DND-41 (cell line): ENCODE measurements around the gene CHRNB2.

Source experiments
- ATAC-seq: fragments of 200-7000 bp; cut with Tn5 transposase; 3 replicates; pipeline ENCODE4 v1.9.1; 2021; ENCODE audit warnings: low read depth; ENCODE audit not compliant: insufficient read depth
- DNase-seq: peaks from one replicate; pipeline ENCODE4 v3.0.0-alpha.2; 2020
- H2AFZ ChIP-seq: 2 replicates; pipeline ENCODE4 v1.6.0; 2012; ENCODE audit warnings: low read depth, low read length
- H3K27ac ChIP-seq: 2 replicates; pipeline ENCODE4 v1.5.1; 2012; ENCODE audit warnings: low read length, inconsistent platforms
- H3K27me3 ChIP-seq: fragments of 200-600 bp; sonication (generic); 2 replicates; pipeline ENCODE4 v1.6.0; 2012; ENCODE audit warnings: low read length, mild to moderate bottlenecking, inconsistent platforms; ENCODE audit not compliant: insufficient read depth, poor library complexity
- H3K36me3 ChIP-seq: 2 replicates; pipeline ENCODE4 v1.5.1; 2012; ENCODE audit warnings: low read length, inconsistent platforms; ENCODE audit not compliant: insufficient read depth
- H3K4me1 ChIP-seq: 2 replicates; pipeline ENCODE4 v1.5.1; 2012; ENCODE audit warnings: mild to moderate bottlenecking, low read length; ENCODE audit not compliant: insufficient read depth
- H3K4me2 ChIP-seq: 2 replicates; pipeline ENCODE4 v1.6.0; 2012; ENCODE audit warnings: mild to moderate bottlenecking, moderate library complexity, low read length, inconsistent platforms; ENCODE audit not compliant: insufficient read depth
- H3K4me3 ChIP-seq, 2 experiments: fragments of 200-600 bp in 1 of 2; shearing (Covaris generic) in 1 of 2; 2 replicates each; pipeline ENCODE4 v1.5.1; 2012 to 2016; ENCODE audit warnings: inconsistent platforms in 2 of 2, low read length in 2 of 2, mild to moderate bottlenecking in 2 of 2, low read depth in 1 of 2, moderate library complexity in 1 of 2
- H3K79me2 ChIP-seq: 2 replicates; pipeline ENCODE4 v1.6.0; 2012; ENCODE audit warnings: low read length, inconsistent platforms; ENCODE audit not compliant: insufficient read depth
- H3K9ac ChIP-seq: 2 replicates; pipeline ENCODE4 v1.6.0; 2012; ENCODE audit warnings: low read depth, mild to moderate bottlenecking, inconsistent platforms, low read length, moderate library complexity
- H3K9me3 ChIP-seq: 2 replicates; pipeline ENCODE4 v1.5.1; 2012; ENCODE audit warnings: low read length, moderate library complexity, mild to moderate bottlenecking, inconsistent platforms; ENCODE audit not compliant: insufficient read depth, severe bottlenecking
- H4K20me1 ChIP-seq: 2 replicates; pipeline ENCODE4 v1.6.0; 2012; ENCODE audit warnings: low read length; ENCODE audit not compliant: insufficient read depth
- CTCF ChIP-seq: IDR thresholded peaks from 2 replicates; pipeline ENCODE4 v1.5.1; 2012; ENCODE audit warnings: borderline replicate concordance, low read length, moderate library complexity, mild to moderate bottlenecking; ENCODE audit not compliant: poor library complexity, severe bottlenecking; ENCODE audit errors: extremely low read depth
- EZH2 ChIP-seq: IDR thresholded peaks from 3 replicates; pipeline ENCODE4 v1.6.1; 2012; ENCODE audit warnings: borderline replicate concordance, low read depth, mild to moderate bottlenecking, moderate library complexity, low read length, inconsistent platforms; ENCODE audit not compliant: severe bottlenecking

CHRNB2 gene

DNA sequence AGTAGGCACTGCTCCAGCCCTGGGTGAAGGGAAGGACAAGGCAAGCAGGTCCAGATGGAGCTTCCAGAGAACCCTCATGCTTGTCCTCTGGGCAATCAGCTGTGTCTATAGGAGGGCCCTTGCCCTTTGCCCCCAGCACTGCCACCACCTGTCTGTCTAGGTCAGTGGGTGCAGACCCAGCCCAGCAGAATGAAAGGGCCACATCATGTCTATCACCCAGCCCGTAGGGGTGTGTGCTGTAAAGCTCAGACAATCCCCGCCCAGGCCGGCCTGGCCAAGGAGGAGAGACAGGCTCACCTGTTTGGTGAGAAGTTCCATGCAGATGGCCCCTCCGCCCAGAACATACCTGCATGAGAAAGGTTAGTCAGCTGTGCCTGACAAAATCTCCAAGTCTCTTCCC, 16.1 kb upstream of the CHRNB2 start:
- peaks cover 21% of the 10 kb centered on the region for H3K4me1 ChIP-seq
- peaks cover 80% of the 10 kb centered on the region for H3K36me3 ChIP-seq
- no peak overlapping the region for H3K27ac ChIP-seq
- H3K4me2 ChIP-seq: no peak overlapping the region
- H3K27me3 ChIP-seq: no peaks in the 10 kb centered on the region
- DNase-seq: no peak
- H4K20me1 ChIP-seq: peaks cover 41% of the 10 kb centered on the region
- ATAC-seq: no peak
- no peak overlapping the region for H3K9ac ChIP-seq
- TF ChIP-seq CTCF (no peak), EZH2 (no peak)
- no peak overlapping the region for H2AFZ ChIP-seq
- H3K4me3 ChIP-seq: no peak overlapping the region
- H3K79me2 ChIP-seq: peaks cover 12% of the 10 kb centered on the region
- H3K9me3 ChIP-seq: no peaks in the 10 kb centered on the region

DNA sequence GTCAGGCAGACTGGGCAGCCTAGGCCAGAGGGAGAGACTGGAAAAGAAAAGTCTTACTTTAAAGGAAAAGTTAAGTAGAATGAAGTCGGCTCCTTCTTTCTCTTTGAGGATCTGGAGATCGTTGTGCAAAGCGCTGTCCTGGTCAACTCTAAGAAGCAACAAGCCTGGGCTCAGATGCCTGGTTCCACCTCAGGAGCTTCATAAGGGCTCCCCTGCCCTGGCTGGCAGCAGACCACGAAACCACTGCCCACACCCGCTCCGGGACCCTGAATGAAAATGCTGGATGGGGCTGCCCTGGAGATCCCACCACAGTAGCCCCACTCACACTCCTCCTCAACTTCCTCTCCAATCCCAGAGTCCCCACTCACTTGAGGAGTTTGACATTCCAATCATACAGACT, 15.5 kb upstream of the CHRNB2 start:
- DNase-seq: no peak
- Histone ChIP-seq H3K27ac (no peak overlapping the region), H2AFZ (no peak overlapping the region)

GRCh38 chr1:154553056-154554030, 14.2 kb upstream of the CHRNB2 start:
- no peak overlapping the region for H3K27ac ChIP-seq
- DNase-seq (no peak), ATAC-seq (no peak)
- H3K4me2 ChIP-seq: no peak overlapping the region
- no peak overlapping the region for H3K9ac ChIP-seq
- peaks cover 35% of the 10 kb centered on the region for H3K4me1 ChIP-seq
- no peak overlapping the region for H3K4me3 ChIP-seq
- peaks cover 49% of the 10 kb centered on the region for H4K20me1 ChIP-seq
- no peaks in the 10 kb centered on the region for H3K9me3 ChIP-seq
- H3K36me3 ChIP-seq: peaks cover 82% of the 10 kb centered on the region
- H2AFZ ChIP-seq: no peak overlapping the region
- H3K27me3 ChIP-seq: no peaks in the 10 kb centered on the region
- no peak for TF ChIP-seq CTCF
- TF ChIP-seq EZH2: no peak
- peaks cover 30% of the 10 kb centered on the region for H3K79me2 ChIP-seq

More for the DNA sequence above, 15.5 kb upstream of the CHRNB2 start:
- no peak overlapping the region for H3K9ac ChIP-seq
- no peak for TF ChIP-seq CTCF
- no peak for TF ChIP-seq EZH2
- H3K36me3 ChIP-seq: peaks cover 82% of the 10 kb centered on the region
- H3K79me2 ChIP-seq: peaks cover 18% of the 10 kb centered on the region
- H3K9me3 ChIP-seq: no peaks in the 10 kb centered on the region
- ATAC-seq: no peak
- no peaks in the 10 kb centered on the region for H3K27me3 ChIP-seq
- H3K4me3 ChIP-seq: no peak overlapping the region
- peaks cover 27% of the 10 kb centered on the region for H3K4me1 ChIP-seq
- peaks cover 44% of the 10 kb centered on the region for H4K20me1 ChIP-seq
- no peak overlapping the region for H3K4me2 ChIP-seq
